ENCODE results near the gene VENTX.

VENTX gene

GRCh38 chr10:133237588-133238465 is at the start of gene VENTX:
Gene VENTX (plus strand): TSS chr10:133237855. CDS start chr10:133237915, 60 bp downstream.
- DNase-seq: no peak

DNA sequence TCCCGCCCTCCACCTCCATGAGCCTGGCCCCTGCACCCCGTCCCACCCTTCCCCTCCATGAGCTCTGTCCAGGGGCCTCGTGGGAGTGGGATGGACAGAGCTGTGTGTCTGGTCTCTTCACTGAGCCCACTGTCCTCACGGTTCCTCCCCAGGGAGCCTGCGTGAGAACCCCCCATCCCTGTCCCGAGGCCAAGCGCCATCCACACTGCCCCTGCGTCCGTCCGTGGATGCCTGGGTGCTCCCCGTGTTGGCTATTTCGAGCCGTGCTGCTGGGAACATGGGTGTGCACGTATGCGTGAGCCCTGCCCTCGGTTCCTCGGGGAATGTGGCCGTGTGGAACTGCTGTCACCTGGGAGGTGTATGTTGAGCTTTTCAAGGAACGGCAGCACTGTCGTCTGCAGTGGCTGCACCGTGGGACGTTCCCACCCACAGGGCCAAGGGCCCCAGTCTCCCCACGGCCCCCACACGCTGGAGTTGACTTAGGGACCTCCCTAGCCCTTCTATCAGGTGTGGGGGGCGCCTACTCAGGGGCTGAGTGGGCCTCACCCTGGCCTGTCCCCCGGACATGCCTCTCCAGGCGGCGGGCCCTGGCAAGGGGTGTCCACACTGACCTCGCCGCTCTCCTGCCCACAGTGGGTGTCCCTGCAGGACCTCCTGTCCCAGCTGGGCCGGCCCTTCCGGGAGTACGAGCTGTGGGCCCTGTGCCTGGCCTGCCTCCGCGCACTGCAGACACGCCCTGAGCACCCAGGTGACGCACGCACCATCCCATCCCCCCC is 49.6 kb upstream of the VENTX start:
- DNase-seq: no peak

- DNase-seq: no peak
Observed at GRCh38 chr10:133189256-133189655, 48.4 kb upstream of the VENTX start.

GRCh38 chr10:133189726-133190125 is 47.9 kb upstream of the VENTX start:
- no peak for DNase-seq

GRCh38 chr10:133190225-133190624 is 47.4 kb upstream of the VENTX start:
- no peak for DNase-seq

- DNase-seq: no peak
Observed at GRCh38 chr10:133191651-133192050, 46.0 kb upstream of the VENTX start.

- DNase-seq: no peak
Observed at GRCh38 chr10:133194151-133194550, 43.5 kb upstream of the VENTX start.

- DNase-seq: no peak
Observed at GRCh38 chr10:133195096-133195495, 42.6 kb upstream of the VENTX start.

GRCh38 chr10:133195611-133196010 is 42.0 kb upstream of the VENTX start:
- no peak for DNase-seq

DNA sequence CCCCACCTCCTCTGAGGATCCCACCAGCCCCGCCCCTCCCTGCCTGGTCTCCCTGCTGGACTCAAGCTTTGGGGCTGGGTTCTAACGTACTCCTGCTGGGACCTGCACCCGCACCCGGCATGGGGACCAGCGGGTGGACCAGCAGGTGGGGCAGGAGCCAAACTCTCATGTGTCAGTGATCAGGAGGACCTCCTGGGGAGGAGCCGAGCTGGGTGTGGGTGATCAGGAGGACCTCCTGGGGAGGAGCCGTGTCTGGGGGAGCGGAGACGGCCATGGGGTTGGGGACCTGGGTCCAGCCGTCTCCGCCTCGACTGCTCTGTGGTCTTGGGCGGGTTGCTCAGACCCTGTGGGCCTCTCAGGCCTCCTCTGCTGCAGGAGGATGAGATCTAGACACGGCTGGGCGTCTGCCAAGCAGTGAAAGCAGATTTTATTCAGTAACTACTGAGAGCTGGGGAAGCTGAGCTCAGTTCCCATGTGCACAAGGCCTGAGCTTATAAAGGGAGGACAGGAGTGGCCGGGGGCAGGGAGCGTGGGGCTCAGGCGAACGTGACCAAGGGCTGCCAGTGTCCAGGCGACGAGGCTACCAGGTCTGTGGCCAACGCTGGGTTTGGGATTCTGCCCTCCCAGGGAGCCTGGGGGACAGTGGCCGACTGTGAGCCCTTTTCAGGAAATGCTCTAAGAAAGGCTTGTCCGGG is 41.3 kb upstream of the VENTX start:
- DNase-seq: no peak

DNA sequence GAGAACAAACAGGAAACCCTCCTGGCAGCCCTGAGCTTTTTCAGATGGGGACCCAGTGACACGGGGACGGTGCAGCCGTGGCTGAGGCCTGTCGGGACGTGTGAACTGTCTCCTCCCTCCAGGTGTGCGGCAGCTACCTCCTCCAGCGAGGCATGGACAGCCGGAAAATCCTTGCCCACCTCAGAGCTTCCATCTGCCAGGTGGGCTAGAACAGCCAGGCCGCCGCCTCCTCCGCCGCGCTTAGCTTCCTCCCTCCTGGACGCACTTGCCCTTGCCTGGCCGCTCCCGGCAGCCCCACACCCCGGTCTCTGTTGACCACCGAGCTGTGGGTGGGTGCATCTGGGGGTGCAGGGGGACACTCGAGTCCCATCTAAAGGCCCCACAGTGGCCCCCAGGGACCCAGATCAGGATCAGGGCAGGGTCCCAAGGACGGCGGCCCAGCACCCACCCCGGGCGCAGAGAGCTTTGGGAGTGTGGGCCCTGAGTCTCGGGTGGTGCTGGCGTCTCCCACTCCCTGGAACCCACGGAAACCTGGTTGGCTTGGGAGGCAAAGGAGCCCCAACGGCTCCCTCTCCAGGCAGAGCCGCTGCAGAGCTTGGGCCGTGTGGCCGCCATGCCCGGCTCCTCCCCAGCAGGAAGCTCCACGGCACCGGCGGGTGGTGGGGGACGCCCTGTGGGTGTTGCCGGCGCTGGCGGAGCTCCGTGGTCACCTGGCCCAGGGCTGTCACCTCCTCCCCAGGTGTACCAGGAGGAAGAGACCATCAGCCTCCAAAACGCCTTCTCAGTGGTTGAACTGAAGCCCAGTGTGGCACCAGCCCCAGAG is 40.5 kb upstream of the VENTX start:
- no peak for DNase-seq

DNA sequence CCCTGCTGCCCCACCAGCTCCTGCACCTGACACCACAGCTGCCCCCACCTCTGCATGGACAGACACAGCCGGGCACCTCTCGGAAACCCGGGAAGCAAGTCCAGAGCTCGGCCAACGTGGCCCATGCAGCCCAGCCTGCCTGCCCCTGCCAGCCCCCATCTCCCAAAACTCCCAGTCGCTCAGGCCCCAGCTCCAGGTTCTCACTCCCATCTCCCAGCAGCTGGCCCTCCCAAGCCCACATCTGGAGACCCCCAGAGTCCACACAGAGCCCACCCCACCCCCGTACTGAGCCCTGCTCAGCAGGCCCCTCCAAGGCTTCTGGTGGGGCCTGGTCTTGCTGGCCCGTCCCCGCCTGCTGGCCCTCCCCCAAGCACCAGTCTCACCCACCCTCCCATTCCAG is 39.9 kb upstream of the VENTX start:
- no peak for DNase-seq

- no peak for DNase-seq
Observed at GRCh38 chr10:133198206-133198605, 39.4 kb upstream of the VENTX start.

GRCh38 chr10:133198621-133199487 is 38.8 kb upstream of the VENTX start:
- DNase-seq: no peak

DNA sequence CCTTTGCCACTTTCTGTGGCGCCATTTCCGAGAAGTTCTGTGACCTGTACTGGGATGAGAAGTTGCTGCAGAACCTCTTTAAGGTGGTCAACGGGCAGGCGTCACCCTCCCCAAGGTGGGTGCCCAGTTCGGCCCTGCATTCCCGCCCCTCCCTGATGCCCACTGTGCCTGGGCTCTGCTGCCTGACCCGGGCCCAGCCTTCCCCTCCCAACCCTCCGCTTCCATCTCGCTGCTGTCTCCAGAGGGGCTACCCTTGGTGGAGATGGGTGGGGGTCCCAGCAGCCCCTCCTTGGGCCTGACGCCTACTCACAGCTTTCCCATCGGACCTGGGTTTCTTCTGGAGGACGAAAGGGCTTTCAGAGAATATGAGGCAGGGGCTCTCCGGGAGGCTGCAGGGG is 38.2 kb upstream of the VENTX start:
- DNase-seq: no peak

- DNase-seq: no peak
Observed at GRCh38 chr10:133199992-133200611, 37.6 kb upstream of the VENTX start.

DNA sequence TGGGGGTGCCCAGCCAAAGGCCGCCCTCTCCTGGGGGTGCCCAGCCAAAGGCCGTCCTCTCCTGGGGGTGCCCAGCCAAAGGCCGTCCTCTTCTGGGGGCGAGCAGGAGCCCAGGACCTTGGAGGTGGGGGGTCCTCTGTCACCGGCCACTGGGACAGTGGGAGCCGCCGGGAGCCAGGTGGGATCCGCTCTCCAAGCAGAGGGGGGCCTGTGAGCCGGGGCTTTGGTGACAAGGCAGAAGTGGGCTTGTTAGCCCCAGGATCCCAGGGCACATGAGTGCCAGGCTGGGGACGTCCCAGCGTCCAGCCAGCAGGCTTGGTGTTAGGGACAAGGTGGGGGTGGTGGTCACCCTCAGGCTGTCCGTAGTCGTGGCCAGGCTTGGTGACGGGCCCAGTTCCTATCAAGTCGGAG is 37.0 kb upstream of the VENTX start:
- no peak for DNase-seq

DNA sequence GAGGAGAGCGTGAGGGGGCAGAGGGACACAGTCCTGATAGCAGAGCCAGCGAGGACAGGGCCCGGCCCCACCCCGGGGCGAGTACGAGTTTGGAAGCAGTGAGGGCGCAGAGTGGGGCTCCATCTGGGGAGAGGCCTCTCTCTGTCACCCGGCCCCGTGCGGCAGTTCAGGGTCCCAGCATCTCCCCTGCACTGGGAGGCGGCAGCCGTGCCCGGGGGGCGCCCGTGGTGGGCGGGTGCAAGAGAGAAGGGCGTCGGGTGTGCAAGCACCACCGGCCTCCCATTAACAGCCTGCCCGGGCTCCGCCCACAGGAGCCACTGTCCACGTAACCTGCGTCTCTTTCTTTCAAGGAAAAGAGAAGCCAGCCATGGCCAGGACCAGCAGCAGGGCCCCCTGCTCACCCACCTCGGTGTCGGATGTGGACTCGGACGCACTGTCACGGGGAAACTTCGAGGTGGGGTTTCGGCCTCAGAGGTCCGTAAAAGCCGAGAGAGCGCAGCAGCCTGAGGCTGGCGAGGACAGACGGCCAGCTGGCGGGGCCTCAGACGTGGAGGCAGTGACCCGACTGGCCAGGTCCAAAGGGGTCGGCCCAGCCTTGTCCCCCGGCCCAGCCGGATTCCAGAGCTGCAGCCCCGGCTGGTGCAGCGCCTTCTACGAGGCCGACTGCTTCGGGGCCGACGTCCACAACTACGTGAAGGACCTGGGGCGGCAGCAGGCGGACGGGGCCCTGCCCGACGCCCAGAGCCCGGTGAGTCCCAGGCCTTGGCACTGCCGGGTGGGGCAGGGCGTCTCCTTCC is 36.3 kb upstream of the VENTX start:
- DNase-seq: no peak

DNA sequence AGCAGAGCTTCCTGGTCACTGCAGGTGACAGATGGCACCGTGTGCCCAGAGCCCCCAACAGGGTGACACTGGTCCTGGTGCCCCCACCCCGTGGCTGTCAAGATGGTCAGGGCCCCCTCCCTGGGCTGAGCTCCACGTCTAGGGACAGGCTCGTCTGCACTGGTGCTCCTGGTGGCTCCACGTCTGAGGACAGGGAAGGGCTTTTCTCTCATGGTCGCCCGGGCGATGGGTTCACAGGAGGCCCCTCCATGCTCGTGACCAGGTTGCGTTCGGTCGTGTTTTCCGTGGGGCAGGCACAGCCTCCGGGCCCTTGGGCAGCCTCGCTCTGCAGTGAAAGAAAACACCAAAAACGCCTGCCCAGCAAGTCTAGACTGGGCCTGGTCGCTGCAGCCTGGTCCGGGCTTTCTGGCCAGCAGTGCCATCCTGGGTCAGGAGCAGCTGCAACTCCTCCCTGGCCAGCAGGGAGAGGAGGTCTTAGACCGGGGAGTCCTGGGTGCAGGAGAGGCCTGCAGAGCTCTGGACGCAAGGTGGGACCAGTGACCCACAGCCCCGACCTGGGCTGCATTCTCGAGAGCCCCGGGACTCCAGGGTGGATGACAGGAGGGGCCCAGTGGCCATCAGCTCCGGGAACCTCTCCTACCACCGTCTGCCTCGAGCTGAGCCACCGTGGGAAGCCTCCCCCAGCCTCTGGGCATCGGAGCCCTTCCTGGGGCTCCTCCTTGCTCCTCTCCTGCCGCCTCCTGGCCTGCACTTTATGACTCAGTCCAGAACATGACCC is 35.5 kb upstream of the VENTX start:
- DNase-seq: no peak
